HepG2 (cell line): ENCODE results near the gene S100P. TPM values are rescaled to one million over a fixed set of nuclear protein-coding genes. Genes with fewer than 3 reads are reported as not detected.

Experiments used
- ATAC-seq: fragments of 200-7000 bp; cut with Tn5 transposase; 3 replicates; pipeline ENCODE4 v1.9.1; 2020; ENCODE audit warnings: mild to moderate bottlenecking, moderate library complexity
- BruUV-seq: library from RNA; stranded (reverse); fragments of 400-500 nt; replicated peaks from 2 replicates; lab custom pipeline; 2021; lab: Mats Ljungman, UMichigan
- CTCF ChIA-PET: fragments of 300-600 bp; formaldehyde crosslinking; extraction: SDS; loops from one replicate; lab custom pipeline; 2021; ENCODE audit warnings: low total read pairs, inconsistent platforms, low intra/inter-chr PET ratio; lab: Yijun Ruan, JAX
- POLR2A ChIA-PET: fragments of 350-600 bp; sonication (Branson Sonifier 250); formaldehyde crosslinking; loops from one replicate; lab custom pipeline; 2020; ENCODE audit warnings: antibody characterized with exemption, inconsistent platforms; lab: Yijun Ruan, JAX
- DNase-seq: peaks from one replicate; pipeline ENCODE4 v3.0.0-alpha.2; 2015; ENCODE audit warnings: low spot score
- FAIRE-seq: peaks from 3 replicates; lab custom pipeline; 2011; peaks lifted over from hg19 to GRCh38; lab: Jason Lieb, UNC
- H2AFZ ChIP-seq: one replicate; pipeline ENCODE4 v1.6.1; 2011; ENCODE audit warnings: low read length, inconsistent platforms
- H3K27ac ChIP-seq: fragments of 300-600 bp; 3 replicates; pipeline ENCODE4 v1.8.0; 2011; ENCODE audit warnings: mixed run types, mild to moderate bottlenecking, mixed read lengths, low read length, inconsistent platforms; ENCODE audit not compliant: insufficient read depth; ENCODE audit errors: extremely low read length
- H3K27me3 ChIP-seq, 2 experiments: fragments of 200-600 bp in 1 of 2; 2 replicates in 1 of 2; 3 replicates in 1 of 2; pipeline versions ENCODE4 v1.6.0 to v1.8.0; 2011; ENCODE audit warnings: low read length in 2 of 2, mild to moderate bottlenecking in 2 of 2, moderate library complexity in 2 of 2, inconsistent platforms in 1 of 2; ENCODE audit not compliant: insufficient read depth in 2 of 2, control insufficient read depth in 1 of 2
- H3K36me3 ChIP-seq, 2 experiments: fragments of 200-600 bp in 1 of 2; replicated peaks in 1 of 2; 2 replicates in 1 of 2; 3 replicates in 1 of 2; pipeline versions ENCODE4 v1.5.1 to v1.8.0; 2011; ENCODE audit warnings: low read length in 2 of 2, inconsistent platforms in 1 of 2; ENCODE audit not compliant: insufficient read depth in 2 of 2, control insufficient read depth in 1 of 2
- H3K4me1 ChIP-seq: 2 replicates; pipeline ENCODE4 v1.5.1; 2012; ENCODE audit warnings: low read length, inconsistent platforms; ENCODE audit not compliant: insufficient read depth
- H3K4me2 ChIP-seq: 2 replicates; pipeline ENCODE4 v1.6.0; 2011; ENCODE audit warnings: low read depth, low read length, inconsistent platforms
- H3K4me3 ChIP-seq, 3 experiments: fragments of 200-600 bp in 1 of 3; sonication (generic), shearing (Covaris generic) in 1 of 3; replicated peaks in 1 of 3; 2 replicates each; pipeline ENCODE4 v1.5.1; 2011 to 2016; ENCODE audit warnings: low read length in 3 of 3, inconsistent platforms in 2 of 3, low read depth in 2 of 3, mild to moderate bottlenecking in 2 of 3, control low read depth in 1 of 3, mixed read lengths in 1 of 3; ENCODE audit not compliant: insufficient read depth in 1 of 3
- H3K79me2 ChIP-seq: one replicate; pipeline ENCODE4 v1.6.1; 2011; ENCODE audit warnings: low read length, inconsistent platforms; ENCODE audit not compliant: insufficient read depth
- H3K9ac ChIP-seq: 2 replicates; pipeline ENCODE4 v1.6.0; 2011; ENCODE audit warnings: mild to moderate bottlenecking, low read depth, low read length, inconsistent platforms; ENCODE audit not compliant: insufficient read depth
- H3K9me3 ChIP-seq: 2 replicates; pipeline ENCODE4 v1.5.1; 2012; ENCODE audit warnings: mild to moderate bottlenecking, low read length
- H4K20me1 ChIP-seq: 2 replicates; pipeline ENCODE4 v1.6.0; 2011; ENCODE audit warnings: inconsistent platforms, mild to moderate bottlenecking, low read length, moderate library complexity; ENCODE audit not compliant: insufficient read depth
- AKAP8 ChIP-seq: sonication (generic); formaldehyde crosslinking; IDR thresholded peaks from 2 replicates; pipeline ENCODE4 v1.5.1; 2020; ENCODE audit warnings: mild to moderate bottlenecking, missing genetic modification reagents
- ARNTL ChIP-seq: sonication (generic); formaldehyde crosslinking; IDR thresholded peaks from 2 replicates; pipeline ENCODE4 v1.4.0; 2020; ENCODE audit warnings: mild to moderate bottlenecking, missing genetic modification reagents
- EHMT2 ChIP-seq: fragments of 200-600 bp; sonication (generic); IDR thresholded peaks from 2 replicates; pipeline ENCODE4 v1.7.0; 2017; ENCODE audit warnings: antibody characterized with exemption, low read depth, low read length, borderline replicate concordance
- HNRNPK ChIP-seq: fragments of 200-400 bp; formaldehyde crosslinking; IDR thresholded peaks from 2 replicates; pipeline ENCODE4 v1.6.1; 2018; ENCODE audit warnings: low read length, low read depth, moderate library complexity, mild to moderate bottlenecking; ENCODE audit not compliant: poor library complexity, severe bottlenecking
- KLF12 ChIP-seq: sonication (generic); formaldehyde crosslinking; IDR thresholded peaks from 2 replicates; pipeline ENCODE4 v1.4.0; 2020; ENCODE audit warnings: missing genetic modification reagents, borderline replicate concordance
- NCOA2 ChIP-seq: sonication (generic); formaldehyde crosslinking; IDR thresholded peaks from 2 replicates; pipeline ENCODE4 v1.8.0; 2022; ENCODE audit warnings: inconsistent platforms
- REL ChIP-seq: sonication (generic); formaldehyde crosslinking; conservative IDR thresholded peaks from 2 replicates; pipeline ENCODE4 v1.8.0; 2022; ENCODE audit warnings: mild to moderate bottlenecking, missing genetic modification reagents, moderate library complexity
- SP5 ChIP-seq: IDR thresholded peaks from 2 replicates; pipeline ENCODE4 v1.6.1; 2016; ENCODE audit warnings: low read depth, borderline replicate concordance
- SRSF4 ChIP-seq: fragments of 200-400 bp; formaldehyde crosslinking; IDR thresholded peaks from one replicate; pipeline ENCODE4 v1.6.1; 2018; ENCODE audit warnings: mild to moderate bottlenecking, low read depth, low read length, moderate library complexity; ENCODE audit not compliant: poor library complexity, severe bottlenecking
- TMF1 ChIP-seq: sonication (generic); formaldehyde crosslinking; IDR thresholded peaks from 2 replicates; pipeline ENCODE4 v1.8.1; 2022; ENCODE audit warnings: low read depth, missing genetic modification reagents
- ZFY ChIP-seq: sonication (generic); formaldehyde crosslinking; IDR thresholded peaks from 2 replicates; pipeline ENCODE4 v1.4.0; 2020; ENCODE audit warnings: missing genetic modification reagents
- ZMYM4 ChIP-seq: sonication (generic); formaldehyde crosslinking; IDR thresholded peaks from 2 replicates; pipeline ENCODE4 v1.8.1; 2023; ENCODE audit warnings: mild to moderate bottlenecking, missing genetic modification reagents
- ZNF260 ChIP-seq: sonication (generic); formaldehyde crosslinking; IDR thresholded peaks from 2 replicates; pipeline ENCODE4 v1.4.0; 2020; ENCODE audit warnings: missing genetic modification reagents, low read depth, mild to moderate bottlenecking, borderline replicate concordance
- ZSCAN9 ChIP-seq: IDR thresholded peaks from 2 replicates; pipeline ENCODE4 v1.6.1; 2016; ENCODE audit warnings: borderline replicate concordance
- WGBS: methylation state at CpG from one replicate; pipeline ENCODE4 v1.1.6; 2017; ENCODE audit warnings: low lambda C conversion rate; 5-methylcytosine and 5-hydroxymethylcytosine counted together
- in situ Hi-C: cut with HindIII; loops from 2 replicates; pipeline ENCODE4 v1.10.0; 2017; ENCODE audit warnings: low pct_unique_long_range_greater_than_20kb; ENCODE audit not compliant: extremely low pct_ligation_motif_present
- intact Hi-C: fragments of 100-400 bp; cut with micrococcal nuclease; formaldehyde crosslinking; loops from one replicate; pipeline ENCODE4 v1.10.0; 2022; ENCODE audit not compliant: unreplicated experiment
- polyA plus RNA-seq, 8 experiments: library from polyadenylated mRNA; depleted of rRNA in 3 of 8; stranded (reverse) in 7 of 8; unstranded in 1 of 8; fragments of >200 nt; fragmentation: Illumina TruSeq in 4 of 8; extraction: Trizol in 4 of 8; gene quantifications; 2 replicates each; pipeline versions ENCODE4 v1.2.1 to v1.2.3, GENCODE V29; 2011 to 2016; ENCODE audit warnings: low read depth in 4 of 8, missing spikeins in 1 of 8, mixed read lengths in 1 of 8; ENCODE audit not compliant: insufficient read depth in 1 of 8
- total RNA-seq, 5 experiments: library from RNA; depleted of rRNA; stranded (reverse); fragments of >200 nt; fragmentation: Illumina TruSeq; extraction: Trizol; gene quantifications; 2 replicates each; pipeline ENCODE4 v1.2.3, GENCODE V29; 2016; ENCODE audit warnings: low read depth in 1 of 5
- TF ChIP-seq, protein P1 (sequence below): sonication (generic); formaldehyde crosslinking; IDR thresholded peaks from 2 replicates; pipeline ENCODE4 v1.4.0; 2020; ENCODE audit warnings: missing genetic modification reagents
- TF ChIP-seq, protein P2 (sequence below): sonication (generic); formaldehyde crosslinking; IDR thresholded peaks from 2 replicates; pipeline ENCODE4 v1.4.0; 2020; ENCODE audit warnings: mild to moderate bottlenecking, missing genetic modification reagents
- TF ChIP-seq, protein P3 (sequence below): sonication (generic); formaldehyde crosslinking; IDR thresholded peaks from 2 replicates; pipeline ENCODE4 v1.4.0; 2020; ENCODE audit warnings: missing genetic modification reagents, mild to moderate bottlenecking, borderline replicate concordance

The S100P gene
- total and polyA plus RNA-seq, 2 of the 13 experiments (the other 11 are each of a cell fraction or from before 2014, with no cell fraction given), result 278 to 1,649 TPM

DNA sequence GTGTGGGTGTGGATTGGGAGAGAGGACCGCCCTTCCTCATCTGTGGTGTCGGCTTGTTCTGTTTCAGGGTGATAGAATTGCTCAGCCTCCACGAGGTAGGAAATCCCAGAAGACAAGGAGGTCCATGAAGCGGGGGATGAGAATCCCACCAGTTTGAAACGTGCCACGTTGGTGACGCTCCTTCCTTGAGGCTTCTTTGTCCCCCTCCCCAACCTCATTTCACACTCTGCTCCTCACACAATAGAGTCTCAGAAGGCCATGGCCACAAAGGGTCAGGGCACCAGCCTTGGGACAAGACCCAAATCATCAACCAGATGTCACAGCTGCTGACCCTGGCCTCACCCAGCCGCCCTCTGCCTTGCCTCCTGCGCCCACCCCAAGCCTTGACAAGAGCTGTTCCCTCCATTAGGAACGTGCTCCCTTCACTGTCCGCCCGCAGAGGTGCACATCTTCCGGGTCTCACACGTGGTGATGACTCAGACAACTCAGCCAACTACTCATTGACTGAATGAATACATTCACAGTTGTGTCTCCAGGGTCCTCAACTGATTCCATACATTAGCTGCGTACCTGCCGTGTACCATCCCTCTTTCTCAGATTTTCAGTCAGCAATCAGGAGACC, 40.6 kb downstream of the S100P start:
- no peaks in the 10 kb centered on the region for H3K9me3 ChIP-seq
- no peaks in the 10 kb centered on the region for H4K20me1 ChIP-seq
- peak overlapping the region in 1 of 3 experiments; percentile 61; a peak in 2 of 6 replicates for H3K4me3 ChIP-seq
- H3K27ac ChIP-seq, result peak overlapping the region; percentile 96
- no peak overlapping the region for H2AFZ ChIP-seq
- peaks cover 58% of the 10 kb centered on the region for H3K4me1 ChIP-seq
- H3K79me2 ChIP-seq, result no peaks in the 10 kb centered on the region
- DNase-seq (no peak), FAIRE-seq (no peak), ATAC-seq (no peak; the same call in 2 of the 3 replicates)
- CTCF ChIA-PET, result no interaction called here
- in situ Hi-C loops (no loop called here), intact Hi-C loops (loop anchor here (5.0 kb wide), 1 partner anchor 48 kb away; the partner anchor contains the start of gene KIAA0232)
- WGBS, result 83% methylated on average over 16 of the region's 16 CpGs
- POLR2A ChIA-PET, result interaction anchor here (1.4 to 4.1 kb wide), 6 partner anchors 14 to 38 kb away, joined by 5 to 68 read pairs (median 6); partner anchors contain the start of gene BLOC1S4
- peak overlapping the region; percentile 75 for H3K4me2 ChIP-seq
- no peaks in the 10 kb centered on the region for H3K27me3 ChIP-seq
- 0 out of 2 replicates have a peak overlapping the region, but pooled peaks have one; percentile 12 for H3K9ac ChIP-seq
- no TSS peak for BruUV-seq
- no peaks in the 10 kb centered on the region for H3K36me3 ChIP-seq
- no peak for TF ChIP-seq REL (CRISPR knock-in tag)
- TF ChIP-seq KLF12 (CRISPR knock-in tag), result no peak
- no peak for TF ChIP-seq ZSCAN9 (CRISPR knock-in tag)
- no peak for TF ChIP-seq TMF1 (CRISPR knock-in tag)
- TF ChIP-seq, protein P1, sequence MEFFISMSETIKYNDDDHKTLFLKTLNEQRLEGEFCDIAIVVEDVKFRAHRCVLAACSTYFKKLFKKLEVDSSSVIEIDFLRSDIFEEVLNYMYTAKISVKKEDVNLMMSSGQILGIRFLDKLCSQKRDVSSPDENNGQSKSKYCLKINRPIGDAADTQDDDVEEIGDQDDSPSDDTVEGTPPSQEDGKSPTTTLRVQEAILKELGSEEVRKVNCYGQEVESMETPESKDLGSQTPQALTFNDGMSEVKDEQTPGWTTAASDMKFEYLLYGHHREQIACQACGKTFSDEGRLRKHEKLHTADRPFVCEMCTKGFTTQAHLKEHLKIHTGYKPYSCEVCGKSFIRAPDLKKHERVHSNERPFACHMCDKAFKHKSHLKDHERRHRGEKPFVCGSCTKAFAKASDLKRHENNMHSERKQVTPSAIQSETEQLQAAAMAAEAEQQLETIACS (CRISPR knock-in tag), result no peak
- TF ChIP-seq, protein P2, sequence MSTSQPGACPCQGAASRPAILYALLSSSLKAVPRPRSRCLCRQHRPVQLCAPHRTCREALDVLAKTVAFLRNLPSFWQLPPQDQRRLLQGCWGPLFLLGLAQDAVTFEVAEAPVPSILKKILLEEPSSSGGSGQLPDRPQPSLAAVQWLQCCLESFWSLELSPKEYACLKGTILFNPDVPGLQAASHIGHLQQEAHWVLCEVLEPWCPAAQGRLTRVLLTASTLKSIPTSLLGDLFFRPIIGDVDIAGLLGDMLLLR (CRISPR knock-in tag), result no peak; the same call in 1 of the 2 replicates
- TF ChIP-seq SRSF4, result no peak
- TF ChIP-seq ZNF260 (CRISPR knock-in tag), result no peak
- TF ChIP-seq ARNTL (CRISPR knock-in tag), result no peak
- TF ChIP-seq SP5 (CRISPR knock-in tag), result no peak
- TF ChIP-seq NCOA2, result no peak
- no peak for TF ChIP-seq AKAP8 (CRISPR knock-in tag)
- TF ChIP-seq EHMT2, result no peak
- TF ChIP-seq, protein P3, sequence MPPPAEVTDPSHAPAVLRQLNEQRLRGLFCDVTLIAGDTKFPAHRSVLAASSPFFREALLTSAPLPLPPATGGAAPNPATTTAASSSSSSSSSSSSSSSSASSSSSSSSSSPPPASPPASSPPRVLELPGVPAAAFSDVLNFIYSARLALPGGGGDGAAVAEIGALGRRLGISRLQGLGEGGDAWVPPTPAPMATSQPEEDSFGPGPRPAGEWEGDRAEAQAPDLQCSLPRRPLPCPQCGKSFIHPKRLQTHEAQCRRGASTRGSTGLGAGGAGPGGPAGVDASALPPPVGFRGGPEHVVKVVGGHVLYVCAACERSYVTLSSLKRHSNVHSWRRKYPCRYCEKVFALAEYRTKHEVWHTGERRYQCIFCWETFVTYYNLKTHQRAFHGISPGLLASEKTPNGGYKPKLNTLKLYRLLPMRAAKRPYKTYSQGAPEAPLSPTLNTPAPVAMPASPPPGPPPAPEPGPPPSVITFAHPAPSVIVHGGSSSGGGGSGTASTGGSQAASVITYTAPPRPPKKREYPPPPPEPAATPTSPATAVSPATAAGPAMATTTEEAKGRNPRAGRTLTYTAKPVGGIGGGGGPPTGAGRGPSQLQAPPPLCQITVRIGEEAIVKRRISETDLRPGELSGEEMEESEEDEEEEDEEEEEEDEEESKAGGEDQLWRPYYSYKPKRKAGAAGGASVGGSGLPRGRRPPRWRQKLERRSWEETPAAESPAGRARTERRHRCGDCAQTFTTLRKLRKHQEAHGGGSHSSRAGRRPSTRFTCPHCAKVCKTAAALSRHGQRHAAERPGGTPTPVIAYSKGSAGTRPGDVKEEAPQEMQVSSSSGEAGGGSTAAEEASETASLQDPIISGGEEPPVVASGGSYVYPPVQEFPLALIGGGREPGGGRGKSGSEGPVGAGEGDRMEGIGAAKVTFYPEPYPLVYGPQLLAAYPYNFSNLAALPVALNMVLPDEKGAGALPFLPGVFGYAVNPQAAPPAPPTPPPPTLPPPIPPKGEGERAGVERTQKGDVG (CRISPR knock-in tag), result no peak
- no peak for TF ChIP-seq ZFY (CRISPR knock-in tag)
- no peak for TF ChIP-seq HNRNPK
- TF ChIP-seq ZMYM4 (CRISPR knock-in tag), result no peak
